GM12864 (cell line): ENCODE data around the gene ERICH4.
"Not testable (repeated sequence)": the region's sequence is repeated elsewhere in the genome, so short reads cannot be mapped to it uniquely, and the experiment has no call there.

Experiments
- DNase-seq: peaks from one replicate; pipeline ENCODE4 v3.0.0-alpha.2; 2011; ENCODE audit warnings: low read depth
- H3K4me3 ChIP-seq: 2 replicates; pipeline ENCODE4 v1.5.1; 2011; ENCODE audit warnings: mild to moderate bottlenecking, low read depth, low read length, control low read depth
- TF ChIP-seq, protein P1 (sequence below): IDR thresholded peaks from 2 replicates; pipeline ENCODE4 v1.5.1; 2011; ENCODE audit warnings: low read depth, mild to moderate bottlenecking, moderate library complexity, low read length, control low read depth, inconsistent platforms; ENCODE audit errors: missing control alignments

The ERICH4 gene

GRCh38 chr19:41399525-41399924, 43.4 kb upstream of the ERICH4 start:
- no peak overlapping the region for H3K4me3 ChIP-seq
- TF ChIP-seq, protein P1, sequence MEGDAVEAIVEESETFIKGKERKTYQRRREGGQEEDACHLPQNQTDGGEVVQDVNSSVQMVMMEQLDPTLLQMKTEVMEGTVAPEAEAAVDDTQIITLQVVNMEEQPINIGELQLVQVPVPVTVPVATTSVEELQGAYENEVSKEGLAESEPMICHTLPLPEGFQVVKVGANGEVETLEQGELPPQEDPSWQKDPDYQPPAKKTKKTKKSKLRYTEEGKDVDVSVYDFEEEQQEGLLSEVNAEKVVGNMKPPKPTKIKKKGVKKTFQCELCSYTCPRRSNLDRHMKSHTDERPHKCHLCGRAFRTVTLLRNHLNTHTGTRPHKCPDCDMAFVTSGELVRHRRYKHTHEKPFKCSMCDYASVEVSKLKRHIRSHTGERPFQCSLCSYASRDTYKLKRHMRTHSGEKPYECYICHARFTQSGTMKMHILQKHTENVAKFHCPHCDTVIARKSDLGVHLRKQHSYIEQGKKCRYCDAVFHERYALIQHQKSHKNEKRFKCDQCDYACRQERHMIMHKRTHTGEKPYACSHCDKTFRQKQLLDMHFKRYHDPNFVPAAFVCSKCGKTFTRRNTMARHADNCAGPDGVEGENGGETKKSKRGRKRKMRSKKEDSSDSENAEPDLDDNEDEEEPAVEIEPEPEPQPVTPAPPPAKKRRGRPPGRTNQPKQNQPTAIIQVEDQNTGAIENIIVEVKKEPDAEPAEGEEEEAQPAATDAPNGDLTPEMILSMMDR, result no peak
- DNase-seq, result no peak

DNA sequence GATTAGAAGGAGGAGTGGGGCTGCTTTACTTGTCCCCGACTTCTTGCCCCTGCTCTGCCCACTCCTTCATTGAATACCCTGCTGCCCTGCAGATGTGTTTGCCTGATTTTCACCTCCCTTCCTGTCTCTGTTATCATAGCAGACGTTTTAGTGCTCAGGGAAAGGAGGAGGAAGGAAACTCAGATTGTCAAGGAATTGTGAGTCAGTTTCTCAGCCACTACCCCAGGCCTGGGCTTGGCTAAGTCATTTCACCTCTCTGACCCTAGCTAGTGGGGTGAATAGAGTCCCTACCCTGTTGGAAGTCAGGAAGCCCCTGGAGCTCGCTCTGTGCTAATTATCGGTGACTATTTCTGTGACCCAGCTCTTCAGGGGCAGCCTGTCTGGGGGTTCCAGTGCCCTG, 41.5 kb upstream of the ERICH4 start:
- TF ChIP-seq, protein P1, result no peak
- no peak for DNase-seq

GRCh38 chr19:41402010-41402409, 40.9 kb upstream of the ERICH4 start:
- no peak for DNase-seq
- H3K4me3 ChIP-seq, result no peak overlapping the region
- TF ChIP-seq, protein P1, result no peak

More for the DNA sequence above, 41.5 kb upstream of the ERICH4 start:
- H3K4me3 ChIP-seq, result no peak overlapping the region

DNA sequence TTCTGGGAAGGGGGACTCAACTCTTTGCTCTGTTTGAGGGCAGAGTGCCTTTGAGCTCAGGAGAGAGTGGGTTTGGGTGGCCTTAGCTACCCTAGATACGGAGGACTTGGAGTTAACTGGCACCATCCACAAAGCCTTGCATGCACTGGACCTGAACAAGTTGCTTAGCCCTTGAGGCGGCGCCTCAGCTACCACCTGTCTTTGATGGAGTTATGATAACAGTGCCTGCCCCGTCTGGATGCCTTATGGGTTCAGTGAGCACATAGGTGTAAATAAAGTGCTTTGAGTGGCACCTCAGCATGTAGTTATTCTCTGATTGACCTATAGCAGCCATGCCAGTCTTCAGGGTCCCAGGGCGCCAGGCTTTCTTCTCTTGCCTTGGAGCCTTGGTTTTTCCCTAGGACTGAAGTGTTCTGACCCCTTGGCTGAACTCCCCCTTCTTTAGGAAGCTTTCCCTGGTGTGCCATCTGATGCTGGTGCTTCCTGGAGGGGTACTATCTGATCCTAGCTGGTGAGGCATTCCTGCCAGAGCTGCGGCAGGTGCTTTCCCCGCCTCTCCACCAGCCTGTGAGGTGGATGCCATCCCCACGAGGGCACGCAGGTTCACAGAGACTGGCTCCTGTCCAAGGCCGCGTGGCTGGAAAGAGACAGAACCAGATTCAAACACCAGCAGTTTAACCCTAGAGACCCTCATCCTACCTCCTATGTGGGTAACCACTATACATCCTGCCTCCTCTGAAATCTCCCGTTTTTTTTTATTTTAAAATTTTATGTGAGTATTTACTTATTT, 39.6 kb upstream of the ERICH4 start:
- TF ChIP-seq, protein P1, result no peak
- H3K4me3 ChIP-seq, result no peak overlapping the region
- no peak for DNase-seq

DNA sequence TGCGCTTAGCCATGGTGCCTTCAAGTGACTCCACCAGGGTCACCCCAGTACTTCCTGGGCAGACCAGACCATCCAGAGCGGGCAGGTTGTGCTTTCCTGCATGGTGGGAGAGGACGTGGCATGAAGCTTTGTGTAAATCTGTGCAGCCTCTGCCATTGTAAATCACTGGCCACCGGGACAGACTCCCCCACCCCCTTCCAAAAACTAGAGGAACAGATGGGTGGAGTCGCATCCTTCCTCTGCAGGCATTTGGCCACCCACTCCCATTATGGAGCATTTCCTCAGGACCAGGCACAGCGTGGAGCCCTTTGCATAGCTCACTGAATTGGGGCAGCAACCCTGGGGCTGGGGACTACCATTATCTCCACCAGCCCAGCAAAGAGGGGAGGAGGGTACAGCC, 37.2 kb upstream of the ERICH4 start:
- no peak for DNase-seq
- no peak overlapping the region for H3K4me3 ChIP-seq
- TF ChIP-seq, protein P1, result no peak

DNA sequence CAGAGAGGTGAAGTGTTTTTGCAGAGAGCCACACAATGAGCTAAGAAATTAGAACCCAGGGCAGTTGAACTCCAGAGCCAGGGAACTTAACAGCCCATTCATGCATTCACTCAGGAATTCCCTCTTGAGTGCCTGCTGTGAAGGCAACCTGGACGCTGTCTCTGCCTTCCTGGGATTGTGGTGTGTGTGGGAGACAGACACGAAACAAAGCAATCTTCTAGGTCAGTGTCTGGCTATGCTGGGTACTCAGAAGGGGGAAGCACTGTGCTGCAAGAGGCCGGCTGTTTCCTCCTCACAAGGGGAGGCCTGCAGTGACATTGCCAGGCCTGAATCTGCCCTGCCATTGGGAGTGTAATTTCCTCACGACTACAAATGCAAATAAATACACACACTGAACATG, 35.7 kb upstream of the ERICH4 start:
- no peak for DNase-seq
- TF ChIP-seq, protein P1, result no peak

GRCh38 chr19:41408256-41408655, 34.7 kb upstream of the ERICH4 start:
- no peak for DNase-seq
- TF ChIP-seq, protein P1, result peak; percentile 18
- no peak overlapping the region for H3K4me3 ChIP-seq

More for the DNA sequence above, 35.7 kb upstream of the ERICH4 start:
- H3K4me3 ChIP-seq, result no peak overlapping the region

- not testable (repeated sequence) for DNase-seq
Observed at GRCh38 chr19:41408846-41409245, 34.1 kb upstream of the ERICH4 start.

More at GRCh38 chr19:41408846-41409245, 34.1 kb upstream of the ERICH4 start:
- not testable (repeated sequence) for H3K4me3 ChIP-seq
